ENCODE results near the gene ZNF407. TPM values are rescaled to one million over a fixed set of nuclear protein-coding genes. Genes with fewer than 3 reads are reported as not detected.

Gene ZNF407
- total and polyA plus RNA-seq, 3 donors from 2014 or later, result 10.9 to 35.9 (median 30.8) TPM

DNA sequence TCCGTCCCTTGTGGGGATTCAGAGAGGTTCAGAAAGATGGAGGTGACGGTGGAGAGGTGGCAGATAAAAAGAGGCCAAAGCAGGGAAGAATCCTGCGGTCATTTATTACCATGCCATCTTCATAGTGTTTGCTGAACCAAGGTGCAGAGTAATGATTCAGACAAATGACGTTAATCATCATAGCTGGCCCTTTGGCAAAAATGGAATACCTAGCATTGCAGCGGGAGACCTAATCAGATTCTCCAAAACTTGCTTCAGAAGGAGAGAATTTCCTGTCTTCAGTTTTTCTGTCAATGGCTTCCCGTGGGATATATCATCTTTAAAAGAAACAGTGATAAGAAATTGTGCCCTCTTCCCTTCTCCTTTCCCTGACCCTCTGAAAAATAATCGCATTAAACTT is 435.8 kb downstream of the ZNF407 start:
- H3K4me3 ChIP-seq, result no peak overlapping the region
- H3K27ac ChIP-seq, result no peak overlapping the region
- DNase-seq, result no peak
- no peaks in the 10 kb centered on the region for H3K9me3 ChIP-seq
- no peak for TF ChIP-seq POLR2A (IDR thresholded peaks at IDR 0.05)
- TF ChIP-seq, protein P1, sequence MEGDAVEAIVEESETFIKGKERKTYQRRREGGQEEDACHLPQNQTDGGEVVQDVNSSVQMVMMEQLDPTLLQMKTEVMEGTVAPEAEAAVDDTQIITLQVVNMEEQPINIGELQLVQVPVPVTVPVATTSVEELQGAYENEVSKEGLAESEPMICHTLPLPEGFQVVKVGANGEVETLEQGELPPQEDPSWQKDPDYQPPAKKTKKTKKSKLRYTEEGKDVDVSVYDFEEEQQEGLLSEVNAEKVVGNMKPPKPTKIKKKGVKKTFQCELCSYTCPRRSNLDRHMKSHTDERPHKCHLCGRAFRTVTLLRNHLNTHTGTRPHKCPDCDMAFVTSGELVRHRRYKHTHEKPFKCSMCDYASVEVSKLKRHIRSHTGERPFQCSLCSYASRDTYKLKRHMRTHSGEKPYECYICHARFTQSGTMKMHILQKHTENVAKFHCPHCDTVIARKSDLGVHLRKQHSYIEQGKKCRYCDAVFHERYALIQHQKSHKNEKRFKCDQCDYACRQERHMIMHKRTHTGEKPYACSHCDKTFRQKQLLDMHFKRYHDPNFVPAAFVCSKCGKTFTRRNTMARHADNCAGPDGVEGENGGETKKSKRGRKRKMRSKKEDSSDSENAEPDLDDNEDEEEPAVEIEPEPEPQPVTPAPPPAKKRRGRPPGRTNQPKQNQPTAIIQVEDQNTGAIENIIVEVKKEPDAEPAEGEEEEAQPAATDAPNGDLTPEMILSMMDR (IDR thresholded peaks at IDR 0.05), result no peak
- WGBS, 2 donors, result 84 to 91% methylated on average over 7 of the region's 7 CpGs
- intact Hi-C loops (cut with DNase I; ENCODE audit: low total_unique reads), result no loop called here
- no peaks in the 10 kb centered on the region for H3K36me3 ChIP-seq (ENCODE audit: low read depth, missing control alignments)
- H3K27me3 ChIP-seq, result no peaks in the 10 kb centered on the region
- H3K4me1 ChIP-seq, result no peaks in the 10 kb centered on the region

DNA sequence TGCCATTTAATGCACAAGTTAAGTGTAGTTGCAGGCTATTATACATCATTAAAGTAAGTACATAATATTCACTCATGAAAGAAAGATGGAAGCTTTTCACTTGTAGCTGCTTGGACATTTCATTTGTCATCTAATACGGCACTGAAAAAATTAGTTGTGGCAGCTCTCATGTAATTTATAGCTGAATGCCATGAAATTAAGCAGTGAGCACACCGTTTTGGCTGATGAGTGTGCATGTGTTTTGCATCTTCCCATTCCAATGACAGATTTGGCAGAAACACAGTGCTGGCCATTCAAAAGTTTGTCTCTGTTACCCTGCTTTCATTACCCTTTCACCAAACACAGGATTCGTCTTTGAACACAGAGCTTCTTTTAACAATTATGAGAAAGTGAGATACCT is 437.3 kb downstream of the ZNF407 start:
- H3K9me3 ChIP-seq, result no peaks in the 10 kb centered on the region
- WGBS, 2 donors, result 72 to 82% methylated on average over 3 of the region's 3 CpGs
- DNase-seq, result no peak
- intact Hi-C loops (cut with DNase I; ENCODE audit: low total_unique reads), result no loop called here
- no peak for TF ChIP-seq POLR2A (IDR thresholded peaks at IDR 0.05)
- TF ChIP-seq, protein P1 (IDR thresholded peaks at IDR 0.05), result no peak
- H3K36me3 ChIP-seq (ENCODE audit: low read depth, missing control alignments), result no peaks in the 10 kb centered on the region
- H3K27me3 ChIP-seq, result no peaks in the 10 kb centered on the region
- H3K4me3 ChIP-seq, result no peak overlapping the region
- no peak overlapping the region for H3K27ac ChIP-seq
- no peaks in the 10 kb centered on the region for H3K4me1 ChIP-seq

DNA sequence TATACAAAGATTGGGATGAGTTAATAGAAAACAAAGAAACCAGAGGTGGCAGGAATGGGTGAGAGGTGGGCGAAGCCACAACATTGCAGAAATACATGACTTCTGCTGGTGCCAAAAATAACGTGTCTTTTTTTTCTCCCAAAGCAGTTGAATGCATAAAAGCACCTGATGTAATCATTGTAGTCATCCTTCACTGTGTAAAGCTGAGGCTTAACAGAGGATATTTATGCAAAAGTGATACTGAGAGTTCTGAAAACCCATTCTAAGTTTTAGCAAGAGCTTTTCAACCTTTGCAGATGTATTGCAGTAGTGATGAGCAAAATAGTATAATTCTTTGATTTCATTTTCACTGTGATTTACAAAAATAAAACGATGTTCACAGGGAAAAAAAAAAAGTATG is 438.3 kb downstream of the ZNF407 start:
- Histone ChIP-seq H3K27ac (no peak overlapping the region), H3K4me1 (no peaks in the 10 kb centered on the region), H3K27me3 (no peaks in the 10 kb centered on the region), H3K4me3 (no peak overlapping the region), H3K36me3 (ENCODE audit: low read depth, missing control alignments) (no peaks in the 10 kb centered on the region), H3K9me3 (no peaks in the 10 kb centered on the region)
- WGBS, 2 donors, result 76 to 77% methylated on average over 3 of the region's 3 CpGs
- TF ChIP-seq, protein P1 (IDR thresholded peaks at IDR 0.05), result no peak
- no peak for TF ChIP-seq POLR2A (IDR thresholded peaks at IDR 0.05)
- intact Hi-C loops (cut with DNase I; ENCODE audit: low total_unique reads), result no loop called here
- DNase-seq, result no peak

DNA sequence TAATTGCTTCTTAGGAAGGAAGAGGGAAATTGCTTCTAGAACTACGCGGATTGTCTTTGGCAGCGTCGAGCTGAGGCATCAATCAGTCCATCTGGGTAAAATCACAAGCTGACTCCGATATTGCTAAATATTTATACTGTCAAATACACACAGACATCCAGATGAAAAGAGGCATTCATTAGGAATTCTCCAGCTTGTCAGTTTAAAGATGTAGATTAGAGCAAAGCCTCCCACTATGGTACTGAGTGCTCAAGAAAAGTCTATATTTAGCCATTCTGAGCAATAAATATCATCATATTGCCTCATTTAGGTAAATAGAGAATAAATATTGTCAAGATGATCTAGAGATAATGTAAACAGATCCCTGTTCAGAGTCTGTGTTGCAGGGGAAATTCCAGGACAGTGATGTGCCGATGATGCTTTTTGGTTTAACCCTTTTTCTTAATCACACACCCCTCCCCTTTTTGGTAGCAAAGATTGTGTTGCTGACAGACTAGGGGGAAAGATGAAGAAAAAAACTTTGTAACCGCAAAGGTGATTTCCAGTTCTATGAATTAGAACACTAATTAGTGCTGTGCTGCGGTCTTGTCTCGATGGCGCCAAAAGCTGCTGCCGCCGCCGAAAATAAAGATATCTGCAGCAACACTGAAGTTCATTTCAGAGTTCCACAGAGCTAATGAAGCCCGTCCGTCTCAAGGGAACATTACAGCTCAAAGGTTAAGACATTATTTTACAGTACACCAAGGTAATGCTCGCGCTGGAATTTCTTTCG is 439.4 kb downstream of the ZNF407 start:
- H3K36me3 ChIP-seq (ENCODE audit: low read depth, missing control alignments), result no peaks in the 10 kb centered on the region
- intact Hi-C loops (cut with DNase I; ENCODE audit: low total_unique reads), result no loop called here
- no peaks in the 10 kb centered on the region for H3K9me3 ChIP-seq
- H3K27ac ChIP-seq, result no peak overlapping the region
- no peak overlapping the region for H3K4me3 ChIP-seq
- WGBS, 2 donors, result 49 to 54% methylated on average over 18 of the region's 18 CpGs
- TF ChIP-seq, protein P1 (IDR thresholded peaks at IDR 0.05), result no peak
- no peak for TF ChIP-seq POLR2A (IDR thresholded peaks at IDR 0.05)
- DNase-seq, result no peak
- H3K27me3 ChIP-seq, result no peaks in the 10 kb centered on the region
- H3K4me1 ChIP-seq, result no peaks in the 10 kb centered on the region

DNA sequence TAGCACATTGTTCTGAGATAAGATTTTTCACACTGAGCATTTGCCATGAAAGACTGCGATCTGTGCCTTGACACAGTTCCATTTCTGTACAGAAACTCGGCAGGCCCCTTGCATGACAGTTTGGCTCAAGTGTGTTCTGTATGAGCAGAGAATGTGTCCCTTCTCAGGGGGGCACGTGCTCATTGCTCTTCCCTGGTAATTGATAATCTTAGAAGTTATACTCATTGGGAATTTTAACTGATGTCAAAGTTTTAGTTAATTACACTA is 440.0 kb downstream of the ZNF407 start:
- Histone ChIP-seq H3K27me3 (no peaks in the 10 kb centered on the region), H3K36me3 (ENCODE audit: low read depth, missing control alignments) (no peaks in the 10 kb centered on the region), H3K4me3 (no peak overlapping the region), H3K27ac (no peak overlapping the region), H3K4me1 (no peaks in the 10 kb centered on the region), H3K9me3 (no peaks in the 10 kb centered on the region)
- DNase-seq, result no peak
- intact Hi-C loops (cut with DNase I; ENCODE audit: low total_unique reads), result no loop called here
- 44 to 48% methylated on average over 3 of the region's 3 CpGs for WGBS, 2 donors
- TF ChIP-seq POLR2A (IDR thresholded peaks at IDR 0.05), result no peak
- TF ChIP-seq, protein P1 (IDR thresholded peaks at IDR 0.05), result no peak

Data from testis (tissue), 3 donors.